Suprapubic skin (tissue), 4 donors: ENCODE data around the gene GFPT2. TPM values are rescaled to one million over a fixed set of nuclear protein-coding genes. Genes with fewer than 3 reads are reported as not detected.

Source experiments
- DNase-seq, 2 donors: peaks; one replicate each; pipeline ENCODE4 v3.0.0-alpha.2; 2019; ENCODE audit warnings: low spot score in 2 of 2
- H3K27ac ChIP-seq: fragments of 200-600 bp; sonication (generic); one replicate; pipeline ENCODE4 v1.5.1; 2019
- H3K27me3 ChIP-seq: fragments of 200-600 bp; sonication (generic); one replicate; pipeline ENCODE4 v1.5.1; 2019
- H3K36me3 ChIP-seq: fragments of 200-600 bp; sonication (generic); one replicate; pipeline ENCODE4 v1.5.1; 2019
- H3K4me1 ChIP-seq: fragments of 200-600 bp; sonication (generic); one replicate; pipeline ENCODE4 v1.5.1; 2019
- H3K4me3 ChIP-seq: fragments of 200-600 bp; sonication (generic); one replicate; pipeline ENCODE4 v1.5.1; 2019; ENCODE audit warnings: mild to moderate bottlenecking
- H3K9me3 ChIP-seq: fragments of 200-600 bp; sonication (generic); one replicate; pipeline ENCODE4 v1.5.1; 2019
- EP300 ChIP-seq: sonication (generic); formaldehyde crosslinking; IDR thresholded peaks from one replicate; pipeline ENCODE4 v1.6.1; 2017; ENCODE audit warnings: antibody characterized with exemption
- POLR2A ChIP-seq, 2 donors: fragments of 450-650 bp; IDR thresholded peaks; one replicate each; pipeline ENCODE4 v1.6.1; 2017; ENCODE audit warnings: antibody characterized with exemption in 2 of 2, mild to moderate bottlenecking in 2 of 2, moderate library complexity in 2 of 2
- POLR2AphosphoS5 ChIP-seq, 3 donors: sonication (generic); formaldehyde crosslinking; IDR thresholded peaks; one replicate each; pipeline ENCODE4 v1.6.1; 2017; ENCODE audit warnings: antibody characterized with exemption in 3 of 3
- WGBS: methylation state at CpG from one replicate; pipeline ENCODE4 v1.1.5; 2018; 5-methylcytosine and 5-hydroxymethylcytosine counted together
- total RNA-seq, 4 donors: library from RNA; depleted of rRNA; stranded (reverse); fragments of >200 nt; gene quantifications; one replicate each; pipeline ENCODE4 v1.1.0, GENCODE V29; 2016
- TF ChIP-seq, protein P1 (sequence below), 2 donors: fragments of 200-600 bp in 1 of 2; fragments of 450-650 bp in 1 of 2; sonication (generic) in 1 of 2; IDR thresholded peaks; one replicate each; pipeline ENCODE4 v1.5.1; 2016 to 2019; ENCODE audit warnings: antibody characterized with exemption in 2 of 2, mild to moderate bottlenecking in 1 of 2, moderate library complexity in 1 of 2

Gene GFPT2
- total RNA-seq, 4 donors from 2014 or later, result 2.9 to 6.9 (median 4.3) TPM

DNA sequence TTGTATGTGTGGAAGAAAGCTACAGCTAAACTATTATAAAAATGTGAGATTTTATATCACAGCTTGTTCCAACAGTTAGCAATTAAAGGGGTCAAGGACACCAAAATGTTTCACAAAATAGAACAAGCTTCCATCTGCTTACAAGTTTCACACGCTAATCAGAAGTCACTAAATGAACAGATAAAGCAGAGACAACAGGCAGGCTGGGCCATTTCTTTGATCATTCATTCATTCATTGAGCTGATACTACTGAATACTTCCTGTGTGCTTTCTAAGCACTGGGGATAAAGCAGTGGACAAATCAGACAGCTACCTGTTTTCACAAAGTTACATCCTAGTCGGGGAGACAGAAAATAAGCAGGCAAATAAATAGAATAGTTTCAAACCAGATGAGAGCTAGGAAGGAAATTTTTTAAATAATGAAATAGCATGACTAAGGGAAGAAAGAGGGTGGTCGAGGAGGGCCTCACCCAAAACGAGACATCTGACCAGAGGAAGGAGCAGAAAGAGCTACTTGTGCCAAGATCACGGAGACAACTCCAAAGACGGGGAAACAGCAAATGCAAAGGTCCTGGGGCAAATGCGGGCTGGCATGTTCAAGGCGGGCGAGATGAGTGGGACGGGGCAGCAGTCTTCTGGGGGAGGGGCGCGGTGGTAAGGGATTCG is 62.4 kb downstream of the GFPT2 start:
- H3K36me3 ChIP-seq, result no peaks in the 10 kb centered on the region
- no peaks in the 10 kb centered on the region for H3K27me3 ChIP-seq
- H3K27ac ChIP-seq, result no peak overlapping the region
- H3K4me1 ChIP-seq, result peaks cover 27% of the 10 kb centered on the region
- 17% methylated on average over 13 of the region's 13 CpGs for WGBS
- TF ChIP-seq POLR2A (IDR thresholded peaks at IDR 0.05) (no peak), POLR2AphosphoS5 (IDR thresholded peaks at IDR 0.05) (no peak), EP300 (no peak)
- TF ChIP-seq, protein P1, sequence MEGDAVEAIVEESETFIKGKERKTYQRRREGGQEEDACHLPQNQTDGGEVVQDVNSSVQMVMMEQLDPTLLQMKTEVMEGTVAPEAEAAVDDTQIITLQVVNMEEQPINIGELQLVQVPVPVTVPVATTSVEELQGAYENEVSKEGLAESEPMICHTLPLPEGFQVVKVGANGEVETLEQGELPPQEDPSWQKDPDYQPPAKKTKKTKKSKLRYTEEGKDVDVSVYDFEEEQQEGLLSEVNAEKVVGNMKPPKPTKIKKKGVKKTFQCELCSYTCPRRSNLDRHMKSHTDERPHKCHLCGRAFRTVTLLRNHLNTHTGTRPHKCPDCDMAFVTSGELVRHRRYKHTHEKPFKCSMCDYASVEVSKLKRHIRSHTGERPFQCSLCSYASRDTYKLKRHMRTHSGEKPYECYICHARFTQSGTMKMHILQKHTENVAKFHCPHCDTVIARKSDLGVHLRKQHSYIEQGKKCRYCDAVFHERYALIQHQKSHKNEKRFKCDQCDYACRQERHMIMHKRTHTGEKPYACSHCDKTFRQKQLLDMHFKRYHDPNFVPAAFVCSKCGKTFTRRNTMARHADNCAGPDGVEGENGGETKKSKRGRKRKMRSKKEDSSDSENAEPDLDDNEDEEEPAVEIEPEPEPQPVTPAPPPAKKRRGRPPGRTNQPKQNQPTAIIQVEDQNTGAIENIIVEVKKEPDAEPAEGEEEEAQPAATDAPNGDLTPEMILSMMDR (IDR thresholded peaks at IDR 0.05), result no peak
- DNase-seq, result no peak
- H3K4me3 ChIP-seq, result peak overlapping the region; percentile 67
- no peaks in the 10 kb centered on the region for H3K9me3 ChIP-seq

DNA sequence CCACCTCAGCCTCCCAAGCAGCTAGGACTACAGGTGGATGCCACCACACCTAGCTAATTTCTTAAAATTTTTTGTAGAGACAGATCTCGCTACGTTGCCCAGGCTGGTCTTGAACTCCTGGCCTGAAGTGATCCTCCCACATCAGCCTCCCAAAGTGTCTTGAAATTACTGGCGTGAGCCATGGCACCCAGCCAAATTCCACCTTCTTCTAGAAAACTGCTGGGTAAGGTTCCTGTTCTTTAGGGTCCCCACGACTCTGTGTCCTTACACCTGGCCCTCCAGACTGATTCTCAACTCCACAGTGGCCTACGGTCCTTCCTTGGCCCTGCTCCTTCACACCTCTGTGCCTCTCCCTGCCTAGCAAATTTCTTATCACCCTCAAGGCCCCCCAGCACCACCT is 63.2 kb downstream of the GFPT2 start:
- Histone ChIP-seq H3K36me3 (peaks cover 4% of the 10 kb centered on the region), H3K4me3 (no peak overlapping the region), H3K4me1 (peaks cover 27% of the 10 kb centered on the region), H3K9me3 (no peaks in the 10 kb centered on the region), H3K27me3 (no peaks in the 10 kb centered on the region), H3K27ac (no peak overlapping the region)
- 86% methylated on average over 5 of the region's 5 CpGs for WGBS
- TF ChIP-seq, protein P1 (IDR thresholded peaks at IDR 0.05), result no peak
- no peak for TF ChIP-seq POLR2AphosphoS5 (IDR thresholded peaks at IDR 0.05)
- TF ChIP-seq POLR2A (IDR thresholded peaks at IDR 0.05), result no peak
- no peak for TF ChIP-seq EP300
- DNase-seq, result no peak

DNA sequence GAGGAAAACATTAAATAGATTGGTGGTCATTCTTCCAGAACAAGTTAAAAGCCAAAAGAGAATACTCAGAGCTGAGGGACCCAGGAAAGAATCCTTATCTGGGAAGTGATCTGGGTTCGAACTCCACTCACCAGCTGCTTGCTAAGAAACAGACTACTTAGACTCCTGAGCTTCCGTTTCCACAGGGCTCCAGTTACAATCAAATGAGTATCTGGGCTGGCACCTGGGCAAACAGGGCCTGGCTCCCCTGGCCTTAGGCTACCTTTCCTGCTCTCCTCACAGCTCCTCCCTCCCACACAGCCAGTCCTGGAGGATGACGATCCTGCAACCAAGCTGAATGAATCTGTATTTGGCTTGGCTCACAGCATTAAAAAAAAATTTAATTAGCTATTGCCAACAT is 63.7 kb downstream of the GFPT2 start:
- 40% methylated on average over 3 of the region's 3 CpGs for whole genome bisulfite sequencing
- TF ChIP-seq POLR2A (IDR thresholded peaks at IDR 0.05), result no peak
- TF ChIP-seq EP300, result no peak
- TF ChIP-seq, protein P1 (IDR thresholded peaks at IDR 0.05), result no peak
- no peak for TF ChIP-seq POLR2AphosphoS5 (IDR thresholded peaks at IDR 0.05)
- Histone ChIP-seq H3K4me1 (peaks cover 27% of the 10 kb centered on the region), H3K27ac (no peak overlapping the region), H3K9me3 (no peaks in the 10 kb centered on the region), H3K4me3 (no peak overlapping the region), H3K36me3 (peaks cover 9% of the 10 kb centered on the region), H3K27me3 (no peaks in the 10 kb centered on the region)
- no peak for DNase-seq

DNA sequence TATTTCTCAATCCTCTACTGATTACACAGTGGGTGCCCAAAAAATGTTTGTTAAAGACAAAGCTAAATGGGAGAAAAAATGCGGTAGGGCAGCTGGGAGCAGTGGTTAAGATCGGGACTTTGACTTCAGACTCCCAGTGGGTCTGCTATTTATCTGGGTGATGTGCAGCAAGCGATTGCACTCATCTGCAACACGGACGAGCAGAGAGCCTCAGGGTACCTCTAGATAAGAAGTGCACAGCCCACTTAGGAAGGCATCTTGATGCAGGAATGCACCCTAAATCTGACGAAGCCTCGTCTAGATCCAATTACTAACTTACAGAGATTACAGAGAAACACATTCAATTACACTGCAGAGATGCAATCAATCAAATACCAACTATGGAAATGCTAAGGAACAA is 65.3 kb downstream of the GFPT2 start:
- H3K4me1 ChIP-seq, result peaks cover 20% of the 10 kb centered on the region
- WGBS, result 91% methylated on average over 7 of the region's 7 CpGs

DNA sequence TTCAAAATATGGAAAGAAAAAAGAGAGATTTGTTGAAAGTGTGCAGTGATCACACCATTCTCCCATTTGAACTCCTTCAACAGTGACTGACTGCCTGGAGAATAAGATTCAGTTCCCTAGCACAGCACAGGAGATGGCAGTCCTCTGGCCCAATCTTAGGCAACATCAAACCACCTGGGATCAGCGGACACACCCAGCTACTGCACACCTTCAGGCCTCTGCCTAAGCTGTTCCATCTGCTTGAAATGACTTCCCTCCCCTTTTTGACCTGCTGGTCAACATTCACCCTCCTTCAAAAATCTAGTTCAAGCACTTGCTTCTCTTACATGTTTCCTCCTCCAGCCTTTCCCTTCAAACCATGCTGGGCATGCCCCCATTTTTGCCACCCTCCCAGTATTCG is 65.7 kb downstream of the GFPT2 start:
- Histone ChIP-seq H3K9me3 (no peaks in the 10 kb centered on the region), H3K4me1 (peaks cover 16% of the 10 kb centered on the region), H3K27ac (no peak overlapping the region), H3K4me3 (no peak overlapping the region), H3K27me3 (no peaks in the 10 kb centered on the region), H3K36me3 (peaks cover 26% of the 10 kb centered on the region)
- TF ChIP-seq EP300 (no peak), POLR2AphosphoS5 (IDR thresholded peaks at IDR 0.05) (no peak), POLR2A (IDR thresholded peaks at IDR 0.05) (no peak)
- TF ChIP-seq, protein P1 (IDR thresholded peaks at IDR 0.05), result no peak
- 78% methylated on average over 2 of the region's 2 CpGs for WGBS
- DNase-seq, result no peak

More for the DNA sequence above, 65.3 kb downstream of the GFPT2 start:
- Histone ChIP-seq H3K9me3 (no peaks in the 10 kb centered on the region), H3K27me3 (no peaks in the 10 kb centered on the region), H3K27ac (no peak overlapping the region), H3K36me3 (peaks cover 22% of the 10 kb centered on the region), H3K4me3 (no peak overlapping the region)
- DNase-seq, result no peak
- no peak for TF ChIP-seq POLR2A (IDR thresholded peaks at IDR 0.05)
- no peak for TF ChIP-seq EP300
- TF ChIP-seq POLR2AphosphoS5 (IDR thresholded peaks at IDR 0.05), result no peak
- TF ChIP-seq, protein P1 (IDR thresholded peaks at IDR 0.05), result no peak
